GM12801 (cell line): ENCODE measurements around the gene TBL1XR1.

ENCODE experiments used
- CTCF ChIP-seq: IDR thresholded peaks from one replicate; pipeline ENCODE4 v1.5.1; 2011; ENCODE audit warnings: control low read depth; ENCODE audit not compliant: insufficient read length; ENCODE audit errors: extremely low read depth

The TBL1XR1 gene

GRCh38 chr3:177089901-177090300 lies 107.4 kb downstream of the TBL1XR1 start:
- TF ChIP-seq CTCF = no peak

GRCh38 chr3:177089110-177089509 lies 108.2 kb downstream of the TBL1XR1 start:
- no peak for TF ChIP-seq CTCF

DNA sequence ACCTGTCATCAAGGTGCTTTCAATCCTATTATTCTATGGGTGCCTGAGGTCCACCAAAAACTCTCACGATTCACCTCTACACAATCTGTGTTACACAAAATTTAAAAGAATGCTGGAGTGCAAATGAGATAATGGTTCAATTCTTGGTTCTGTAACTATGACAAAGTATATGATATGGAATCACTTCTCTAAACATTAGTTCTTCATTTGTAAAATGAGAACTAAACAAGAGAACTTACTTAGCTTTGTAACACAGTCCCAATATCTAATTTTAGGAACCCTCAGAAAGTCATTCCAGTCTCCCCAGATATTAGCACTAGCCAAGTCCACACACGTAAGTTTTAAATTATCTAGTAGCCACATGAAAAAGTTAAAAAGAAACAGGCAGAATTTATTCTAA lies 111.5 kb downstream of the TBL1XR1 start:
- no peak for TF ChIP-seq CTCF

DNA sequence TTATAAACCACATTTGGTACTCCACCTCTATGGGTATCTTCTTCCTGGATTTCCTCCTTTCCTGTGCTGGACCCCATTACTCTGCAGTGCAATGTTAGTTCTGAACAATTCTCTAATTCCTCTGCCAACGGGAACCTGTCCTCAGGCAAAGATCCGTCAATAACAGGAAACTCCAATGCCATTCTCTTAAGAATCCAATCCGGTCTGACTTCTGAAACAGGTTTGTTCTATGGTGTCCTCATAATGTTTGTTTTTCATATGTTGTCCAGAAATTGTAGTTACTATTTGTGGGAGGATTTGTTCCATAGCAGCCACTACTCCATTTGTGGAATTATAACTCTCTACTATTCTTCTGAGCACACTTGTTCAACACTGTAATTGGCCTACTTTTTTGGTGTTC lies 112.7 kb downstream of the TBL1XR1 start:
- TF ChIP-seq CTCF = no peak

DNA sequence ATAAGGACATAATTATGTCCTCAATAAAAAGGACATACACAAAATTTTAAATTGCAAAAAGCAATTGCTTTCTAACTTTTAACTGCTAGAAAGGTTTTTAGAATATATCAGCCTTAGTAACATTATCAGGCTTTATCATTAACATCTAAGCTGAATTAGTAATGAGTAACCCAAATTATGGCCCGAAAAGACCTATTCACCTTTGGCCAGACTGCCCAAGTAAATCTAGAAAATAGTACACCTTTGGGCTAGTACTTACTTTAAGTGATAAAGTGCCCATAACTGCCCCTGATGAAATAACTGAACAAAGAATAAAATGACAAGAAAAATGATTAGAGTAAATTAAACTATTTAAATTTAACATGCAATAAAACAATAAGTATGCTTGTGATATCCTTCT lies 117.2 kb downstream of the TBL1XR1 start:
- TF ChIP-seq CTCF = no peak

DNA sequence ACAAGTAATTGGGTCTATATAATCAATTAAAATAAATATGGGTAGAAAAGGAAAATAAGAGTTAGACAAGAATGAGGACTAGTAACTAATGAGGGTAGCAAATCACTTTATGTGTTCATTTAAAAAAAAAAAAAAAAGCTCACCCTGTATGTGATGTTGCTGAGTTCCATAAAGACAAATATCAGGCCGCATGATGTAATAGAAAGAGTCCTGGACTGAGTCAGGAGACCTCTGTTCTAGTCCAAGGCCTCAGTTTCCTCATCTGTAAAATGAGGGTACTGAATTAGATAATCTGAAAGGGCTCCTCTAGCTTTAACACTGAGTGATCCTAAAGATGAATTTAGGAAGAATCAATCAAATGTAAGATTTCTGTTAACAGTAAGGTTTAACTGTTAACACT lies 117.6 kb downstream of the TBL1XR1 start:
- no peak for TF ChIP-seq CTCF

- no peak for TF ChIP-seq CTCF
Measured at GRCh38 chr3:177071496-177072156, 125.7 kb downstream of the TBL1XR1 start.
